Left colon (tissue), 2 donors: ENCODE results near the gene DPY19L3. TPM values are rescaled to one million over a fixed set of nuclear protein-coding genes. Genes with fewer than 3 reads are reported as not detected.

ENCODE experiments used
- ATAC-seq: fragments of 200-7000 bp; cut with Tn5 transposase; one replicate; pipeline ENCODE4 v1.9.1; 2020; ENCODE audit warnings: mild to moderate bottlenecking, moderate library complexity
- DNase-seq, 2 donors: peaks; one replicate each; pipeline ENCODE4 v3.0.0-alpha.2; 2020
- intact Hi-C, 2 donors: fragments of 100-400 bp; cut with DNase I in 1 of 2; cut with micrococcal nuclease in 1 of 2; formaldehyde crosslinking; loops; one replicate each; pipeline versions ENCODE4 v1.11.2 to v1.14.0; 2022; cut with DNase I, micrococcal nuclease
- total RNA-seq, 2 donors: library from RNA; stranded (reverse); fragmentation: NEBNext Ultra II Directional; extraction: Animal tissue kit (Norgen Biotek cat#: 25700); gene quantifications; one replicate each; pipeline ENCODE4 v1.2.1, GENCODE V29; 2021
- donor health status: DM: no; HTN: no; CAD: no.
- donor health status: DM: yes; HTN: yes; CAD: no.

DPY19L3 gene
- total RNA-seq, 2 donors from 2014 or later, result 17.7 to 17.9 TPM

- intact Hi-C loops, result no loop called here
- no peak for DNase-seq
- ATAC-seq, result no peak
Measured at GRCh38 chr19:32388393-32388855, 17.1 kb upstream of the DPY19L3 start.

GRCh38 chr19:32392901-32393300, 12.7 kb upstream of the DPY19L3 start:
- ATAC-seq (no peak), DNase-seq (no peak)
- intact Hi-C loops, result no loop called here

- intact Hi-C loops, result no loop called here
- ATAC-seq (no peak), DNase-seq (no peak)
Measured at GRCh38 chr19:32396046-32396652, 9.4 kb upstream of the DPY19L3 start.

- intact Hi-C loops, result no loop called here
- DNase-seq (no peak), ATAC-seq (no peak)
Measured at GRCh38 chr19:32397671-32398101, 7.9 kb upstream of the DPY19L3 start.

- ATAC-seq (no peak), DNase-seq (no peak)
- intact Hi-C loops, result loop anchor here in 1 of 2 donors (10.0 kb wide), 1 partner anchor 57 kb away; the partner anchor contains the start of gene ZNF507
Measured at GRCh38 chr19:32401992-32402391, 3.6 kb upstream of the DPY19L3 start.

GRCh38 chr19:32403291-32403995, 2.1 kb upstream of the DPY19L3 start:
- DNase-seq, result no peak
- intact Hi-C loops, result loop anchor here in 1 of 2 donors (10.0 kb wide), 1 partner anchor 59 kb away; the partner anchor contains the start of gene ZNF507
- no peak for ATAC-seq

- intact Hi-C loops, result loop anchor here in 1 of 2 donors (10.0 kb wide), 1 partner anchor 60 kb away; the partner anchor contains the start of gene ZNF507
- DNase-seq (peak; percentile 29), ATAC-seq (no peak)
Measured at GRCh38 chr19:32404213-32404932, 1.2 kb upstream of the DPY19L3 start.

GRCh38 chr19:32404933-32405430, 588 bp upstream of the DPY19L3 start:
- DNase-seq, result peak; percentile 38 to 71
- peak; percentile 57 for ATAC-seq
- intact Hi-C loops, result loop anchor here in 1 of 2 donors (10.0 kb wide), 1 partner anchor 60 kb away; the partner anchor contains the start of gene ZNF507

GRCh38 chr19:32406161-32407003, 812 bp downstream of the DPY19L3 start:
- DNase-seq (no peak), ATAC-seq (no peak)
- intact Hi-C loops, result loop anchor here in 1 of 2 donors (10.0 kb wide), 1 partner anchor 62 kb away; the partner anchor contains the start of gene ZNF507

- intact Hi-C loops, result loop anchor here in 1 of 2 donors (10.0 kb wide), 1 partner anchor 62 kb away; the partner anchor contains the start of gene ZNF507
- no peak for ATAC-seq
- no peak for DNase-seq
Measured at GRCh38 chr19:32407004-32407992, 1.7 kb downstream of the DPY19L3 start.

GRCh38 chr19:32415246-32415645, 9.7 kb downstream of the DPY19L3 start:
- intact Hi-C loops, result no loop called here
- ATAC-seq (no peak), DNase-seq (no peak)

GRCh38 chr19:32415669-32416068, 10.1 kb downstream of the DPY19L3 start:
- no peak for DNase-seq
- ATAC-seq, result no peak
- intact Hi-C loops, result no loop called here

GRCh38 chr19:32416749-32417456, 11.3 kb downstream of the DPY19L3 start:
- intact Hi-C loops, result no loop called here
- DNase-seq, result no peak
- ATAC-seq, result no peak

- ATAC-seq, result no peak
Measured at GRCh38 chr19:32418155-32418554, 12.6 kb downstream of the DPY19L3 start.

GRCh38 chr19:32421589-32422361, 16.2 kb downstream of the DPY19L3 start:
- intact Hi-C loops, result no loop called here
- DNase-seq, result no peak
- ATAC-seq, result no peak

More at GRCh38 chr19:32418155-32418554, 12.6 kb downstream of the DPY19L3 start:
- DNase-seq, result no peak
- intact Hi-C loops, result no loop called here

- ATAC-seq (no peak), DNase-seq (no peak)
- intact Hi-C loops, result no loop called here
Measured at GRCh38 chr19:32422435-32422834, 16.9 kb downstream of the DPY19L3 start.
